NCI-H146 treated with DMSO at 0.1 percent for 48 hours (cell line): ENCODE data around the gene PCSK6.

ENCODE experiments used
- DNase-seq: peaks from one replicate; lab custom pipeline; 2025; ENCODE audit not compliant: unreplicated experiment; lab: John Stamatoyannopoulos, UW

PCSK6 gene

GRCh38 chr15:101499863-101500713 lies 10.6 kb upstream of the PCSK6 start:
- DNase-seq, result no peak

- no peak for DNase-seq
These were observed 9.4 kb upstream of the PCSK6 start for GRCh38 chr15:101498717-101499480.

GRCh38 chr15:101498076-101498716 lies 8.7 kb upstream of the PCSK6 start:
- no peak for DNase-seq

GRCh38 chr15:101497484-101498034 lies 8.1 kb upstream of the PCSK6 start:
- DNase-seq, result no peak

- no peak for DNase-seq
These were observed 7.5 kb upstream of the PCSK6 start for GRCh38 chr15:101497017-101497416.

GRCh38 chr15:101496198-101496986 lies 6.9 kb upstream of the PCSK6 start:
- DNase-seq, result no peak

- no peak for DNase-seq
These were observed 6.1 kb upstream of the PCSK6 start for GRCh38 chr15:101495334-101496197.

GRCh38 chr15:101494251-101494796 lies 4.8 kb upstream of the PCSK6 start:
- no peak for DNase-seq

- no peak for DNase-seq
These were observed 3.5 kb upstream of the PCSK6 start for GRCh38 chr15:101492766-101493692.

- DNase-seq, result no peak
These were observed 2.5 kb upstream of the PCSK6 start for GRCh38 chr15:101491734-101492640.

GRCh38 chr15:101490922-101491733 lies 1.6 kb upstream of the PCSK6 start:
- no peak for DNase-seq

GRCh38 chr15:101490408-101490891 lies 943 bp upstream of the PCSK6 start:
- no peak for DNase-seq

GRCh38 chr15:101489237-101489598 lies 289 bp downstream of the PCSK6 start:
- DNase-seq, result no peak

- no peak for DNase-seq
These were observed 975 bp downstream of the PCSK6 start for GRCh38 chr15:101488300-101489164.

- no peak for DNase-seq
These were observed 2.6 kb downstream of the PCSK6 start for GRCh38 chr15:101486696-101487459.
